ENCODE results near the gene AQP12B.

- no peak for TF ChIP-seq CTCF (conservative IDR thresholded peaks at IDR 0.05)
- no peak for TF ChIP-seq ZFX (IDR thresholded peaks at IDR 0.05)
These were observed 46.1 kb upstream of the AQP12B start for GRCh38 chr2:240728827-240729226.
